ENCODE data around the gene TNKS1BP1.

- TF ChIP-seq POLR2AphosphoS5 (IDR thresholded peaks at IDR 0.05; ENCODE audit: low read depth, low read length) (no peak), SIN3A (IDR thresholded peaks at IDR 0.05; ENCODE audit: borderline replicate concordance, insufficient read depth, low read length) (no peak), TAF1 (IDR thresholded peaks at IDR 0.05; ENCODE audit: borderline replicate concordance, insufficient read depth, low read length) (no peak), FOXP2 (optimal IDR thresholded peaks at IDR 0.05; ENCODE audit: borderline replicate concordance, extremely low read depth, extremely low read length, insufficient read depth) (no peak)
- TF ChIP-seq, protein P1, sequence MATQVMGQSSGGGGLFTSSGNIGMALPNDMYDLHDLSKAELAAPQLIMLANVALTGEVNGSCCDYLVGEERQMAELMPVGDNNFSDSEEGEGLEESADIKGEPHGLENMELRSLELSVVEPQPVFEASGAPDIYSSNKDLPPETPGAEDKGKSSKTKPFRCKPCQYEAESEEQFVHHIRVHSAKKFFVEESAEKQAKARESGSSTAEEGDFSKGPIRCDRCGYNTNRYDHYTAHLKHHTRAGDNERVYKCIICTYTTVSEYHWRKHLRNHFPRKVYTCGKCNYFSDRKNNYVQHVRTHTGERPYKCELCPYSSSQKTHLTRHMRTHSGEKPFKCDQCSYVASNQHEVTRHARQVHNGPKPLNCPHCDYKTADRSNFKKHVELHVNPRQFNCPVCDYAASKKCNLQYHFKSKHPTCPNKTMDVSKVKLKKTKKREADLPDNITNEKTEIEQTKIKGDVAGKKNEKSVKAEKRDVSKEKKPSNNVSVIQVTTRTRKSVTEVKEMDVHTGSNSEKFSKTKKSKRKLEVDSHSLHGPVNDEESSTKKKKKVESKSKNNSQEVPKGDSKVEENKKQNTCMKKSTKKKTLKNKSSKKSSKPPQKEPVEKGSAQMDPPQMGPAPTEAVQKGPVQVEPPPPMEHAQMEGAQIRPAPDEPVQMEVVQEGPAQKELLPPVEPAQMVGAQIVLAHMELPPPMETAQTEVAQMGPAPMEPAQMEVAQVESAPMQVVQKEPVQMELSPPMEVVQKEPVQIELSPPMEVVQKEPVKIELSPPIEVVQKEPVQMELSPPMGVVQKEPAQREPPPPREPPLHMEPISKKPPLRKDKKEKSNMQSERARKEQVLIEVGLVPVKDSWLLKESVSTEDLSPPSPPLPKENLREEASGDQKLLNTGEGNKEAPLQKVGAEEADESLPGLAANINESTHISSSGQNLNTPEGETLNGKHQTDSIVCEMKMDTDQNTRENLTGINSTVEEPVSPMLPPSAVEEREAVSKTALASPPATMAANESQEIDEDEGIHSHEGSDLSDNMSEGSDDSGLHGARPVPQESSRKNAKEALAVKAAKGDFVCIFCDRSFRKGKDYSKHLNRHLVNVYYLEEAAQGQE (IDR thresholded peaks at IDR 0.05; ENCODE audit: insufficient read depth in 1 of 2, low read depth in 2 of 2, low read length in 2 of 2) = no peak
Observed at GRCh38 chr11:57273448-57274058, 51.2 kb downstream of the TNKS1BP1 start.
